Measurements from ENCODE around the gene TMPRSS4. TPM values are rescaled to one million over a fixed set of nuclear protein-coding genes. Genes with fewer than 3 reads are reported as not detected.

Gene TMPRSS4
- total RNA-seq, 1 experiment from 2014 or later: not detected

DNA sequence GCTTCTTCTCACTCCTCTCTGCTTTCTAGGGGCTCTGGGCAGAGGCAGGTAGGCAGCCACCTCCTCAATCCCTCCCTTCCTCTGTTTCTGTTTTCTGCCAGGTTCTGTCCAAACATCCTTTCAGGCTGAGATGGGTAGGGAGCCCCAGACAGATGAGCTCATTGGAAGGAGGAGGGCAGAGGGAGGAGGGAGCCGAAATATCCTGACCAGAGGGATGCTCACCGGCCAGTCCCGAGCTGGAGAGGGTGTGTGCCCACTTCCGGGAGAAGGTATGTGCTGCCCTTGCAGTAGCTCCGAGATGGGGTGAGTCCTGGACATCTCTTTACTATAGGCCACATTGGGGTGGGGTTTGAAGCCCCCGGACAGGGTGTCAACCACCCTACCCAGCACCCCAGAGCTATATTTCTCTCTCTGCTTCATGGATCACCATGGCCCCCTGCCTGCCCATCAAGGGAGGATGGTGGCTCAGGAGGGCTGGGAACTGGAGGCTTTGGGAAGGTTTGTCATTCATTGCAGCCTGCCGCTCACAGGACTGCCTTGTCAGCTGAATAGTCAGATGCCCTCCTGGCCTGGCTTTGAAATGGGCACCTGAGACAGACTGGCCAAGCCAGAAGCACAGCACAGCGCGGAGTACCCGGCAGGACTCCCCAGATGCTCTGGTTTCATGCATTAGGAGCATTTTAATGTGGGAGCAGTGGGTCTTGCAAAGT, 80.5 kb downstream of the TMPRSS4 start:
- Histone ChIP-seq H3K4me1 (ENCODE audit: control insufficient read depth, insufficient read depth, low read length) (peaks cover 4% of the 10 kb centered on the region), H3K27ac (ENCODE audit: low read length) (no peak overlapping the region), H3K4me3 (ENCODE audit: low read depth in 2 of 2, low read length in 2 of 2) (no peak overlapping the region), H3K9me3 (ENCODE audit: control insufficient read depth, insufficient read depth, low read depth, low read length) (no peaks in the 10 kb centered on the region), H3K36me3 (ENCODE audit: control insufficient read depth, insufficient read depth, low read length) (no peaks in the 10 kb centered on the region), H3K27me3 (ENCODE audit: control insufficient read depth, insufficient read depth, low read length) (peaks cover 43% of the 10 kb centered on the region)
- no TSS peak for BruUV-seq (replicated peaks)
- no peak for TF ChIP-seq POLR2AphosphoS5 (IDR thresholded peaks at IDR 0.05; ENCODE audit: low read depth, low read length)
- TF ChIP-seq, protein P1, sequence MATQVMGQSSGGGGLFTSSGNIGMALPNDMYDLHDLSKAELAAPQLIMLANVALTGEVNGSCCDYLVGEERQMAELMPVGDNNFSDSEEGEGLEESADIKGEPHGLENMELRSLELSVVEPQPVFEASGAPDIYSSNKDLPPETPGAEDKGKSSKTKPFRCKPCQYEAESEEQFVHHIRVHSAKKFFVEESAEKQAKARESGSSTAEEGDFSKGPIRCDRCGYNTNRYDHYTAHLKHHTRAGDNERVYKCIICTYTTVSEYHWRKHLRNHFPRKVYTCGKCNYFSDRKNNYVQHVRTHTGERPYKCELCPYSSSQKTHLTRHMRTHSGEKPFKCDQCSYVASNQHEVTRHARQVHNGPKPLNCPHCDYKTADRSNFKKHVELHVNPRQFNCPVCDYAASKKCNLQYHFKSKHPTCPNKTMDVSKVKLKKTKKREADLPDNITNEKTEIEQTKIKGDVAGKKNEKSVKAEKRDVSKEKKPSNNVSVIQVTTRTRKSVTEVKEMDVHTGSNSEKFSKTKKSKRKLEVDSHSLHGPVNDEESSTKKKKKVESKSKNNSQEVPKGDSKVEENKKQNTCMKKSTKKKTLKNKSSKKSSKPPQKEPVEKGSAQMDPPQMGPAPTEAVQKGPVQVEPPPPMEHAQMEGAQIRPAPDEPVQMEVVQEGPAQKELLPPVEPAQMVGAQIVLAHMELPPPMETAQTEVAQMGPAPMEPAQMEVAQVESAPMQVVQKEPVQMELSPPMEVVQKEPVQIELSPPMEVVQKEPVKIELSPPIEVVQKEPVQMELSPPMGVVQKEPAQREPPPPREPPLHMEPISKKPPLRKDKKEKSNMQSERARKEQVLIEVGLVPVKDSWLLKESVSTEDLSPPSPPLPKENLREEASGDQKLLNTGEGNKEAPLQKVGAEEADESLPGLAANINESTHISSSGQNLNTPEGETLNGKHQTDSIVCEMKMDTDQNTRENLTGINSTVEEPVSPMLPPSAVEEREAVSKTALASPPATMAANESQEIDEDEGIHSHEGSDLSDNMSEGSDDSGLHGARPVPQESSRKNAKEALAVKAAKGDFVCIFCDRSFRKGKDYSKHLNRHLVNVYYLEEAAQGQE (IDR thresholded peaks at IDR 0.05; ENCODE audit: insufficient read depth in 1 of 2, low read depth in 2 of 2, low read length in 1 of 2): no peak
- no peak for TF ChIP-seq TCF7L2 (IDR thresholded peaks at IDR 0.05; ENCODE audit: low read depth, low read length)
- TF ChIP-seq, protein P2, sequence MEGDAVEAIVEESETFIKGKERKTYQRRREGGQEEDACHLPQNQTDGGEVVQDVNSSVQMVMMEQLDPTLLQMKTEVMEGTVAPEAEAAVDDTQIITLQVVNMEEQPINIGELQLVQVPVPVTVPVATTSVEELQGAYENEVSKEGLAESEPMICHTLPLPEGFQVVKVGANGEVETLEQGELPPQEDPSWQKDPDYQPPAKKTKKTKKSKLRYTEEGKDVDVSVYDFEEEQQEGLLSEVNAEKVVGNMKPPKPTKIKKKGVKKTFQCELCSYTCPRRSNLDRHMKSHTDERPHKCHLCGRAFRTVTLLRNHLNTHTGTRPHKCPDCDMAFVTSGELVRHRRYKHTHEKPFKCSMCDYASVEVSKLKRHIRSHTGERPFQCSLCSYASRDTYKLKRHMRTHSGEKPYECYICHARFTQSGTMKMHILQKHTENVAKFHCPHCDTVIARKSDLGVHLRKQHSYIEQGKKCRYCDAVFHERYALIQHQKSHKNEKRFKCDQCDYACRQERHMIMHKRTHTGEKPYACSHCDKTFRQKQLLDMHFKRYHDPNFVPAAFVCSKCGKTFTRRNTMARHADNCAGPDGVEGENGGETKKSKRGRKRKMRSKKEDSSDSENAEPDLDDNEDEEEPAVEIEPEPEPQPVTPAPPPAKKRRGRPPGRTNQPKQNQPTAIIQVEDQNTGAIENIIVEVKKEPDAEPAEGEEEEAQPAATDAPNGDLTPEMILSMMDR (IDR thresholded peaks at IDR 0.05): no peak
- TF ChIP-seq SIN3A (IDR thresholded peaks at IDR 0.05; ENCODE audit: borderline replicate concordance, insufficient read depth, low read depth, low read length): no peak
- CTCF ChIA-PET: interaction anchor here (0.7 to 0.8 kb wide), 3 partner anchors 10 to 25 kb away, joined by 3 to 4 read pairs (median 3); no protein-coding TSS in a partner anchor
- in situ Hi-C loops (cut with HindIII; ENCODE audit: low pct_unique_long_range_greater_than_20kb, low sequenced_read_pairs) (no loop called here), intact Hi-C loops (cut with micrococcal nuclease; ENCODE audit: unreplicated experiment) (no loop called here)
- POLR2A ChIA-PET: interaction anchor here (0.6 kb wide), 1 partner anchor 94 kb away, joined by 3 read pairs; no protein-coding TSS in a partner anchor
- DNase-seq (ENCODE audit: low read depth, low spot score) (no peak), ATAC-seq (no peak)

DNA sequence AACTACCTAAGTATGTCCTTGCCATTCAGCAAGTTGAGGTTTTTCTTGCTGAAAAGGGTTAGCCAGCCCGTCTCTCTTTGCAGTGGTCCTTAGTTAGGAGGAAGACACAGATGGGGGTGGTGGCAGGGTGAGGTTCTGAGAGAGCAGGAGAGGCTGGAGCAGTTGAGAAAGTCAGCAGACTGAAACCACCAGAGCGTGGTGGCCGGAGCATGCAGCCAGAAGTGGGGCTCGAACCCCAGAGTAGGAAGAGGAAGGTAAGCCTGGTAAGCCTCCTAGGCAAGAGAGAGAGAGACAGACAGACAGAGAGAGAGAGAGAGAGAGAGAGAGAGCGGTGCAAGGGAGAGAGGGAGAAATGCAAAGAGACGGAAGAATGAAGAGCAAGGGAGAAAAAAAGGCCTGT, 84.9 kb downstream of the TMPRSS4 start:
- BruUV-seq (replicated peaks): no TSS peak
- no peaks in the 10 kb centered on the region for H3K36me3 ChIP-seq (ENCODE audit: control insufficient read depth, insufficient read depth, low read length)
- no peaks in the 10 kb centered on the region for H3K4me1 ChIP-seq (ENCODE audit: control insufficient read depth, insufficient read depth, low read length)
- CTCF ChIA-PET: no interaction called here
- no peak overlapping the region for H3K4me3 ChIP-seq (ENCODE audit: low read depth in 2 of 2, low read length in 2 of 2)
- DNase-seq (ENCODE audit: low read depth, low spot score) (no peak), ATAC-seq (no peak)
- POLR2A ChIA-PET: no interaction called here
- no peak overlapping the region for H3K27ac ChIP-seq (ENCODE audit: low read length)
- H3K9me3 ChIP-seq (ENCODE audit: control insufficient read depth, insufficient read depth, low read depth, low read length): no peaks in the 10 kb centered on the region
- intact Hi-C loops (cut with micrococcal nuclease; ENCODE audit: unreplicated experiment): no loop called here
- in situ Hi-C loops (cut with HindIII; ENCODE audit: low pct_unique_long_range_greater_than_20kb, low sequenced_read_pairs): no loop called here
- H3K27me3 ChIP-seq (ENCODE audit: control insufficient read depth, insufficient read depth, low read length): peaks cover 22% of the 10 kb centered on the region
- TF ChIP-seq SIN3A (IDR thresholded peaks at IDR 0.05; ENCODE audit: borderline replicate concordance, insufficient read depth, low read depth, low read length): no peak
- TF ChIP-seq, protein P1 (IDR thresholded peaks at IDR 0.05; ENCODE audit: insufficient read depth in 1 of 2, low read depth in 2 of 2, low read length in 1 of 2): no peak
- TF ChIP-seq, protein P2 (IDR thresholded peaks at IDR 0.05): no peak
- no peak for TF ChIP-seq TCF7L2 (IDR thresholded peaks at IDR 0.05; ENCODE audit: low read depth, low read length)
- TF ChIP-seq POLR2AphosphoS5 (IDR thresholded peaks at IDR 0.05; ENCODE audit: low read depth, low read length): no peak

Measured in Panc1 (cell line).